ENCODE data around the gene MBP. TPM values are rescaled to one million over a fixed set of nuclear protein-coding genes. Genes with fewer than 3 reads are reported as not detected.

The MBP gene
- total and polyA plus RNA-seq, 2 donors (not counting 3 experiments of a cell fraction or from before 2014, with no cell fraction given): 1.7 to 2.3 TPM

- Histone ChIP-seq H3K4me1 (ENCODE audit: control insufficient read depth, extremely low read depth, insufficient read depth, low read length) (no peaks in the 10 kb centered on the region), H2AFZ (ENCODE audit: low read depth, low read length) (no peak overlapping the region), H3K9ac (replicated peaks; ENCODE audit: extremely low read depth, insufficient read depth, low read length) (no peak overlapping the region), H3K4me2 (ENCODE audit: insufficient read depth, low read length) (no peak overlapping the region), H4K20me1 (replicated peaks; ENCODE audit: control insufficient read depth, extremely low read depth, insufficient read depth, low read length) (no peaks in the 10 kb centered on the region), H3K79me2 (ENCODE audit: control insufficient read depth, insufficient read depth, low read length) (no peaks in the 10 kb centered on the region), H3K9me1 (replicated peaks; ENCODE audit: control insufficient read depth, extremely low read depth, insufficient read depth, low read length) (no peaks in the 10 kb centered on the region), H3K36me3 (ENCODE audit: control insufficient read depth in 2 of 2, extremely low read depth in 1 of 2, insufficient read depth in 2 of 2, low read length in 2 of 2) (no peaks in the 10 kb centered on the region), H3K27ac (ENCODE audit: insufficient read depth, low read depth, low read length) (no peak overlapping the region), H3K4me3 (replicated peaks in 1 of 3; ENCODE audit: insufficient read depth in 1 of 3, low read depth in 1 of 3, low read length in 3 of 3) (no peak overlapping the region), H3K27me3 (ENCODE audit: control insufficient read depth in 2 of 2, insufficient read depth in 2 of 2, low read length in 2 of 2) (no peaks in the 10 kb centered on the region), H3K9me3 (replicated peaks; ENCODE audit: control insufficient read depth, insufficient read depth, low read length) (no peaks in the 10 kb centered on the region)
- FAIRE-seq (no peak), DNase-seq (ENCODE audit: low read depth, low spot score) (no peak)
- dilution Hi-C loops (cut with MboI; ENCODE audit: extremely low pct_ligation_motif_present, low sequenced_read_pairs): no loop called here
- BruUV-seq (replicated peaks): no TSS peak
- ChIA-PET POLR2A (interaction anchor here (0.5 kb wide), 1 partner anchor 44 kb away, joined by 3 read pairs; no protein-coding TSS in a partner anchor), CTCF (interaction anchor here (1.7 kb wide), 1 partner anchor 14 kb away, joined by 4 read pairs; no protein-coding TSS in a partner anchor)
- TF ChIP-seq MYC (IDR thresholded peaks at IDR 0.05; ENCODE audit: low read depth, low read length) (no peak), FOS (IDR thresholded peaks at IDR 0.05; ENCODE audit: borderline replicate concordance, insufficient read depth, low read length) (no peak), GATA2 (IDR thresholded peaks at IDR 0.05; ENCODE audit: insufficient read depth, insufficient read length, low read depth, low read length) (no peak), MAX (IDR thresholded peaks at IDR 0.05; ENCODE audit: insufficient read depth, insufficient read length) (no peak), EZH2 (IDR thresholded peaks at IDR 0.05; ENCODE audit: borderline replicate concordance, low read depth, low read length, severe bottlenecking) (no peak), POLR2A (IDR thresholded peaks at IDR 0.05; ENCODE audit: low read depth, low read length) (no peak), JUN (IDR thresholded peaks at IDR 0.05; ENCODE audit: borderline replicate concordance, insufficient read depth, insufficient read length, low read depth) (no peak), CTCF (IDR thresholded peaks at IDR 0.05; ENCODE audit: extremely low read depth in 1 of 2, insufficient read depth in 1 of 2, low read depth in 1 of 2, low read length in 2 of 2) (no peak), POLR2AphosphoS5 (IDR thresholded peaks at IDR 0.05; ENCODE audit: insufficient read depth, low read depth, low read length) (no peak)
- intact Hi-C loops (cut with micrococcal nuclease): no loop called here
Measured at GRCh38 chr18:77166523-77166922, 33.9 kb upstream of the MBP start.

Measured in endothelial cell of umbilical vein (primary cell).